H1 (cell line): Measurements from ENCODE around the gene SPOPL. TPM values are rescaled to one million over a fixed set of nuclear protein-coding genes. Genes with fewer than 3 reads are reported as not detected.

Experiments used
- ASH2L ChIP-seq: fragments of 200-600, 300-600 bp; sonication (generic); IDR thresholded peaks from one replicate; pipeline ENCODE4 v1.7.1; 2017; ENCODE audit warnings: low read length
- JUN ChIP-seq: IDR thresholded peaks from 2 replicates; pipeline ENCODE4 v1.6.1; 2011; ENCODE audit warnings: low read depth, mild to moderate bottlenecking, improper control_type of control experiment, low read length
- NRF1 ChIP-seq: IDR thresholded peaks from 2 replicates; pipeline ENCODE4 v1.6.1; 2011; ENCODE audit warnings: mild to moderate bottlenecking, low read depth, low read length, improper control_type of control experiment
- SP4 ChIP-seq: IDR thresholded peaks from 2 replicates; pipeline ENCODE4 v1.6.1; 2012; ENCODE audit warnings: low read length, inconsistent platforms
- TBP ChIP-seq: IDR thresholded peaks from 2 replicates; pipeline ENCODE4 v1.6.1; 2011; ENCODE audit warnings: low read depth, low read length, improper control_type of control experiment
- TCF12 ChIP-seq: IDR thresholded peaks from 2 replicates; pipeline ENCODE4 v1.6.1; 2011; ENCODE audit warnings: low read depth, mild to moderate bottlenecking, low read length
- YY1 ChIP-seq: IDR thresholded peaks from 2 replicates; pipeline ENCODE4 v1.6.1; 2011; ENCODE audit warnings: low read depth, mild to moderate bottlenecking, low read length
- polyA plus RNA-seq, 7 experiments: library from polyadenylated mRNA; depleted of rRNA in 3 of 7; stranded (reverse) in 5 of 7; unstranded in 2 of 7; fragments of >200 nt in 5 of 7; fragments of 200-250 nt in 2 of 7; gene quantifications; 1 replicate in 5 of 7; 2 replicates in 1 of 7; 4 replicates in 1 of 7; pipeline versions ENCODE4 v1.2.1 to v1.2.3, GENCODE V29; 2011 to 2013; ENCODE audit warnings: missing spikeins in 2 of 7, mixed read lengths in 2 of 7
- total RNA-seq: library from RNA; stranded (reverse); fragmentation: NEBNext Ultra II Directional; extraction: Animal tissue kit (Norgen Biotek cat#: 25700); gene quantifications from 2 replicates; pipeline ENCODE4 v1.2.1, GENCODE V29; 2021
- TF ChIP-seq, protein P1 (sequence below), 3 experiments: IDR thresholded peaks; 1 replicate in 2 of 3; 2 replicates in 1 of 3; pipeline versions ENCODE4 v1.5.1 to v1.6.1; 2011; ENCODE audit warnings: low read length in 3 of 3, mild to moderate bottlenecking in 3 of 3, inconsistent platforms in 2 of 3, low read depth in 1 of 3, moderate library complexity in 1 of 3; ENCODE audit not compliant: insufficient read depth in 1 of 3; ENCODE audit errors: control extremely low read depth in 1 of 3

The SPOPL gene
- total and polyA plus RNA-seq, 2 of the 8 experiments (the other 6 are each of a cell fraction or from before 2014, with no cell fraction given) = 1.9 to 14.5 TPM

DNA sequence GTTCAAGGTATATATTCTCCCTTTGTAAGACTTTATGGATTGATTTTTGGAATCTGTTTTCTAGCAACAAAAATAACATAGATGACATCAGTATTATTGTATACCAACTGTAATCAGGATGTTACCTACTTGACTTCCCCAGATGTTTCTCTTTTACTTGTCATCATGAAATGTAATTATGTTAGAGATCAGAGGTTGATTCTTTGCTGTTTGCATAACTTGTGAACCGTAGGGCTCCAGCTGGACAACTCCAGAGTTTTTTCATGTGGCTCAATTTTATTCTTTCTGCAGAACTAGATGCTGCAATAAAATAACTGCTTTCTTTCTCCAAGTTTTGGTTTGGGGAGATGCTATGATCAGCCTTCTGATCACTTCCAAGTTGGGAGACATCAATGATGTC, 58.1 kb downstream of the SPOPL start (continued):
- TF ChIP-seq YY1 (no peak), TCF12 (no peak), NRF1 (no peak), TBP (no peak), SP4 (no peak), ASH2L (no peak), JUN (no peak)
- TF ChIP-seq, protein P1, sequence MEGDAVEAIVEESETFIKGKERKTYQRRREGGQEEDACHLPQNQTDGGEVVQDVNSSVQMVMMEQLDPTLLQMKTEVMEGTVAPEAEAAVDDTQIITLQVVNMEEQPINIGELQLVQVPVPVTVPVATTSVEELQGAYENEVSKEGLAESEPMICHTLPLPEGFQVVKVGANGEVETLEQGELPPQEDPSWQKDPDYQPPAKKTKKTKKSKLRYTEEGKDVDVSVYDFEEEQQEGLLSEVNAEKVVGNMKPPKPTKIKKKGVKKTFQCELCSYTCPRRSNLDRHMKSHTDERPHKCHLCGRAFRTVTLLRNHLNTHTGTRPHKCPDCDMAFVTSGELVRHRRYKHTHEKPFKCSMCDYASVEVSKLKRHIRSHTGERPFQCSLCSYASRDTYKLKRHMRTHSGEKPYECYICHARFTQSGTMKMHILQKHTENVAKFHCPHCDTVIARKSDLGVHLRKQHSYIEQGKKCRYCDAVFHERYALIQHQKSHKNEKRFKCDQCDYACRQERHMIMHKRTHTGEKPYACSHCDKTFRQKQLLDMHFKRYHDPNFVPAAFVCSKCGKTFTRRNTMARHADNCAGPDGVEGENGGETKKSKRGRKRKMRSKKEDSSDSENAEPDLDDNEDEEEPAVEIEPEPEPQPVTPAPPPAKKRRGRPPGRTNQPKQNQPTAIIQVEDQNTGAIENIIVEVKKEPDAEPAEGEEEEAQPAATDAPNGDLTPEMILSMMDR (IDR thresholded peaks at IDR 0.05; ENCODE audit: control extremely low read depth in 1 of 3, insufficient read depth in 1 of 3, low read depth in 1 of 3, low read length in 3 of 3) = no peak
